Osteoblast (primary cell): ENCODE data around the gene IL22. TPM values are rescaled to one million over a fixed set of nuclear protein-coding genes. Genes with fewer than 3 reads are reported as not detected.

Experiments
- DNase-seq: peaks from one replicate; pipeline ENCODE4 v3.0.0; 2011; ENCODE audit warnings: low spot score, mixed read lengths; ENCODE audit not compliant: insufficient read length; ENCODE audit errors: missing footprints
- H2AFZ ChIP-seq: 2 replicates; pipeline ENCODE4 v1.6.0; 2011; ENCODE audit warnings: mild to moderate bottlenecking, low read length
- H3K27ac ChIP-seq: 2 replicates; pipeline ENCODE4 v1.5.1; 2011; ENCODE audit warnings: mild to moderate bottlenecking, low read depth, low read length, moderate library complexity
- H3K27me3 ChIP-seq: 2 replicates; pipeline ENCODE4 v1.6.0; 2012; ENCODE audit warnings: mild to moderate bottlenecking, control low read depth, inconsistent platforms, low read length, moderate library complexity; ENCODE audit not compliant: insufficient read depth
- H3K36me3 ChIP-seq: 2 replicates; pipeline ENCODE4 v1.5.1; 2011; ENCODE audit warnings: mild to moderate bottlenecking, low read length, control low read depth, moderate library complexity; ENCODE audit not compliant: insufficient read depth
- H3K4me1 ChIP-seq: 2 replicates; pipeline ENCODE4 v1.5.1; 2011; ENCODE audit warnings: mild to moderate bottlenecking, low read length, control low read depth, moderate library complexity; ENCODE audit not compliant: insufficient read depth
- H3K4me2 ChIP-seq: 2 replicates; pipeline ENCODE4 v1.6.0; 2011; ENCODE audit warnings: mild to moderate bottlenecking, low read length; ENCODE audit not compliant: insufficient read depth
- H3K4me3 ChIP-seq: fragments of 200-600 bp; sonication (generic); 3 replicates; pipeline ENCODE4 v1.5.1; 2012; ENCODE audit warnings: mild to moderate bottlenecking, low read length, inconsistent platforms; ENCODE audit not compliant: insufficient read depth
- H3K79me2 ChIP-seq: 2 replicates; pipeline ENCODE4 v1.6.0; 2012; ENCODE audit warnings: mild to moderate bottlenecking, low read length, control low read depth, inconsistent platforms; ENCODE audit not compliant: insufficient read depth
- H3K9me3 ChIP-seq: 2 replicates; pipeline ENCODE4 v1.5.1; 2011; ENCODE audit warnings: low read depth, low read length, control low read depth
- H4K20me1 ChIP-seq: 2 replicates; pipeline ENCODE4 v1.6.0; 2012; ENCODE audit warnings: mild to moderate bottlenecking, low read length, control low read depth; ENCODE audit not compliant: insufficient read depth
- total RNA-seq: library from RNA; depleted of rRNA; stranded (reverse); fragments of >200 nt; gene quantifications from 2 replicates; pipeline ENCODE4 v1.2.3, GENCODE V29; 2012
- TF ChIP-seq, protein P1 (sequence below): IDR thresholded peaks from 2 replicates; pipeline ENCODE4 v1.5.1; 2011; ENCODE audit warnings: mild to moderate bottlenecking, low read depth, low read length, moderate library complexity; ENCODE audit errors: extremely low read depth

Gene IL22
- total RNA-seq, 1 donor, result not detected

DNA sequence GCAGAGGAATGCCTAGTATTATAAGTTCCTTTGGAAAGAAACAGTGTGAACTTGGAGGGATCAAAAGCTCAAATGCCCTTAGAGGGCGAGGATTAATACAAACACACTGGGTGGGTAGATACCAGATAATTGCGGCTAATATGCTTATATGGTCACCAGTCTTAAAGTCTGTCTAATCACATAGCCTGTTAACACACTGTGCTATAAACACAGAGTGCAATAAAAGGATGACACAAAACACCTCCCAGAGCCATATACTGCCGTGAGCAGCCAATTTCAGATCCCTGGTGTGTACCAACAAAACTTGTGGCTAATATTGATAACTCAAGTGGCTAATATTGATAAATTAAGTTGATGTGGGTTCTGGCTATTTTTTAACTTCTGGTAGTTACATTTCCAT is 26.0 kb downstream of the IL22 start:
- H2AFZ ChIP-seq, result no peak overlapping the region
- H3K27me3 ChIP-seq, result no peaks in the 10 kb centered on the region
- H3K9me3 ChIP-seq, result no peaks in the 10 kb centered on the region
- peaks cover 40% of the 10 kb centered on the region for H3K4me1 ChIP-seq
- no peak overlapping the region for H3K4me3 ChIP-seq
- no peak overlapping the region for H3K27ac ChIP-seq
- DNase-seq, result no peak
- H3K79me2 ChIP-seq, result no peaks in the 10 kb centered on the region
- no peak overlapping the region for H3K4me2 ChIP-seq
- no peaks in the 10 kb centered on the region for H3K36me3 ChIP-seq
- H4K20me1 ChIP-seq, result no peaks in the 10 kb centered on the region
- TF ChIP-seq, protein P1, sequence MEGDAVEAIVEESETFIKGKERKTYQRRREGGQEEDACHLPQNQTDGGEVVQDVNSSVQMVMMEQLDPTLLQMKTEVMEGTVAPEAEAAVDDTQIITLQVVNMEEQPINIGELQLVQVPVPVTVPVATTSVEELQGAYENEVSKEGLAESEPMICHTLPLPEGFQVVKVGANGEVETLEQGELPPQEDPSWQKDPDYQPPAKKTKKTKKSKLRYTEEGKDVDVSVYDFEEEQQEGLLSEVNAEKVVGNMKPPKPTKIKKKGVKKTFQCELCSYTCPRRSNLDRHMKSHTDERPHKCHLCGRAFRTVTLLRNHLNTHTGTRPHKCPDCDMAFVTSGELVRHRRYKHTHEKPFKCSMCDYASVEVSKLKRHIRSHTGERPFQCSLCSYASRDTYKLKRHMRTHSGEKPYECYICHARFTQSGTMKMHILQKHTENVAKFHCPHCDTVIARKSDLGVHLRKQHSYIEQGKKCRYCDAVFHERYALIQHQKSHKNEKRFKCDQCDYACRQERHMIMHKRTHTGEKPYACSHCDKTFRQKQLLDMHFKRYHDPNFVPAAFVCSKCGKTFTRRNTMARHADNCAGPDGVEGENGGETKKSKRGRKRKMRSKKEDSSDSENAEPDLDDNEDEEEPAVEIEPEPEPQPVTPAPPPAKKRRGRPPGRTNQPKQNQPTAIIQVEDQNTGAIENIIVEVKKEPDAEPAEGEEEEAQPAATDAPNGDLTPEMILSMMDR, result no peak

DNA sequence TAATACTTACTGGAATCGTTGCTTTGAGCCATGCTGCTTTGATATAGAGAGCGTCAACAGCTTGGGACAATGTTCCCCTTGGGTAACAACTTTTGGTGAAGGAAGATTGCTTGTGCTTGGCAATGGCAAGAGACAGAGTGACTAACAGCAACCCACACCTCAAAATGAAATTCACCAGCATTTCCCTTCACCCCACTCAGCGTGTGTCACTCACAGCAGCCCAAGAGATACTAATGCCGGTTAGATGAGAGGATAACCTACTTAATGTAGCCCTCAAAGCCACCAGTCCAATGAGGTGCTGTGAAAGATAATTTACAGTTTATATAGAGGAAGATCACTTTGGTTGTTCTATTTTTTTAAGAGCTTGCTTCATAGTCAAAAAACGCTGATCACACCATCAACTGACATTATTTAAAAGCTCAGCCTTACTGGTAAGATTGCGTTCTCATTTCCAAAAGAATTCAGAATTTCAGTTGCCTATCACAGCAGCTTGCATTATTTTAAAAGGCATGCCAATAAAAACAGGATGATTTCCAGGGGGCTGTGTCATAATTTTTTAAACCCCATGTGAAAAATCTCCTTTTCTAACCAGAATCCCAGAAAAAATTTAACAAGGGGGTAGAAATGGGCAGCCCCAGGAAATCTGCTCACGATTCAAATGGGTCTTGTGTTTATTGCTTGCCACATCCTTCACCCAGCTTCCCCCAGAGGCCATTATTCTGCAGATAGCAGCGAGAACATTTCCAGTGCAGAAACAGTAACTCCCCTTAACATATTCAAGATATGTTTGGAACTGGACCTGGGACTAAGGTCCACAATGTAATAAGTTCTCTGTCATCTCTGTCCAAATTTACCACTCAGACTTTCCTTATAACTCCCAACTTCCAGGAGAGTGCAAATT is 27.6 kb downstream of the IL22 start, which contains the start of gene IL26:
Gene IL26, minus strand, starts transcription at position 235 of the 901 bp plus-strand sequence. Its CDS starts 54 bp downstream, at position 181.
- H3K4me3 ChIP-seq, result peak within 1 kb of the TSS; percentile 26
- peak within 1 kb of the TSS; percentile 67 for H3K4me2 ChIP-seq
- peak within 1 kb of the TSS; percentile 89 for H3K27ac ChIP-seq
- TF ChIP-seq, protein P1, result no peak
- H3K4me1 ChIP-seq, result peaks cover 40% of the 10 kb centered on the region
- H4K20me1 ChIP-seq, result no peaks in the 10 kb centered on the region
- H3K36me3 ChIP-seq, result no peaks in the 10 kb centered on the region
- no peaks in the 10 kb centered on the region for H3K9me3 ChIP-seq
- no peaks in the 10 kb centered on the region for H3K79me2 ChIP-seq
- no peaks in the 10 kb centered on the region for H3K27me3 ChIP-seq
- no peak for DNase-seq
- H2AFZ ChIP-seq, result peak within 1 kb of the TSS; percentile 38

DNA sequence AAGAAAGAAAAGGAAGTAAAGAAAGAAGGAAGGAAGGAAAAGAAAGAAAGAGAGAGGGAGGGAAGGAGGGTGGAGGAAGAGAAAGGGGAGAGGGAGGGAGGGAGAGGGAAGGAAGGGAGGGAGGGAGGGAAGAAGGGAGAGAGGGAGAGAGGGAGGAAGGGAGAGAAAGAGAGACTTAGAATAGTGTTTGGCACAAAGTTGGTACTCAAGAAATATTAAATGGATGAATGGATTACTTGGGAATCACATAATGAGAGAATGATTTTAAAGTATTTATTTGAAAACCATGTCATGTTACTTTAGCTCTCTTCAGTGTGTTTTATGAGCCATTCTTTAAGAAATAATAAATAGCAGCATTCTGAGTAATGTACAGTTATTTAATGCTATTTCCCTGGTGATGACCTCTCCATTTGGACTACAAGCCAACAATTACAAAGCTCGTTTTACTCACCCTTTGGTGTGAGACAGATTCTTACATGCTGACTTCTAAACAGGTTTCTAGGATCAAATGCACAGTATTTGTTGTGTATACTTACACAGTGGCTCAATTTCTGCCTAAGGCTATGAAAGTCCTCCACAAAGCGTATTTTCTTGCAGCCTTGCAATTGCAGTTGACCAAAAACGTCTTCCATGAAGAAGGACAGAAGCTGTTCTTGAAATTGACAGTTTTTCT is 28.7 kb downstream of the IL22 start:
- Histone ChIP-seq H3K4me3 (no peak overlapping the region), H2AFZ (no peak overlapping the region), H3K79me2 (no peaks in the 10 kb centered on the region), H4K20me1 (no peaks in the 10 kb centered on the region), H3K4me2 (peak overlapping the region; percentile 67), H3K36me3 (no peaks in the 10 kb centered on the region), H3K27me3 (no peaks in the 10 kb centered on the region), H3K4me1 (peaks cover 40% of the 10 kb centered on the region), H3K9me3 (no peaks in the 10 kb centered on the region), H3K27ac (peak overlapping the region; percentile 89)
- DNase-seq, result no peak
- TF ChIP-seq, protein P1, result no peak
